Suprapubic skin (tissue), 4 donors: ENCODE measurements around the gene ASB6. TPM values are rescaled to one million over a fixed set of nuclear protein-coding genes. Genes with fewer than 3 reads are reported as not detected.

Experiments used
- DNase-seq, 2 donors: peaks; one replicate each; pipeline ENCODE4 v3.0.0-alpha.2; 2019; ENCODE audit warnings: low spot score in 2 of 2
- H3K27ac ChIP-seq: fragments of 200-600 bp; sonication (generic); one replicate; pipeline ENCODE4 v1.5.1; 2019
- H3K27me3 ChIP-seq: fragments of 200-600 bp; sonication (generic); one replicate; pipeline ENCODE4 v1.5.1; 2019
- H3K36me3 ChIP-seq: fragments of 200-600 bp; sonication (generic); one replicate; pipeline ENCODE4 v1.5.1; 2019
- H3K4me1 ChIP-seq: fragments of 200-600 bp; sonication (generic); one replicate; pipeline ENCODE4 v1.5.1; 2019
- H3K4me3 ChIP-seq: fragments of 200-600 bp; sonication (generic); one replicate; pipeline ENCODE4 v1.5.1; 2019; ENCODE audit warnings: mild to moderate bottlenecking
- H3K9me3 ChIP-seq: fragments of 200-600 bp; sonication (generic); one replicate; pipeline ENCODE4 v1.5.1; 2019
- CTCF ChIP-seq, 2 donors: fragments of 200-600 bp in 1 of 2; fragments of 450-650 bp in 1 of 2; sonication (generic) in 1 of 2; IDR thresholded peaks; one replicate each; pipeline ENCODE4 v1.5.1; 2016 to 2019; ENCODE audit warnings: antibody characterized with exemption in 2 of 2, mild to moderate bottlenecking in 1 of 2, moderate library complexity in 1 of 2
- EP300 ChIP-seq: sonication (generic); formaldehyde crosslinking; IDR thresholded peaks from one replicate; pipeline ENCODE4 v1.6.1; 2017; ENCODE audit warnings: antibody characterized with exemption
- POLR2A ChIP-seq, 2 donors: fragments of 450-650 bp; IDR thresholded peaks; one replicate each; pipeline ENCODE4 v1.6.1; 2017; ENCODE audit warnings: antibody characterized with exemption in 2 of 2, mild to moderate bottlenecking in 2 of 2, moderate library complexity in 2 of 2
- POLR2AphosphoS5 ChIP-seq, 3 donors: sonication (generic); formaldehyde crosslinking; IDR thresholded peaks; one replicate each; pipeline ENCODE4 v1.6.1; 2017; ENCODE audit warnings: antibody characterized with exemption in 3 of 3
- WGBS: methylation state at CpG from one replicate; pipeline ENCODE4 v1.1.5; 2018; 5-methylcytosine and 5-hydroxymethylcytosine counted together
- total RNA-seq, 4 donors: library from RNA; depleted of rRNA; stranded (reverse); fragments of >200 nt; gene quantifications; one replicate each; pipeline ENCODE4 v1.1.0, GENCODE V29; 2016

The ASB6 gene
- total RNA-seq, 4 donors from 2014 or later, result 25.6 to 41.5 (median 37.6) TPM

DNA sequence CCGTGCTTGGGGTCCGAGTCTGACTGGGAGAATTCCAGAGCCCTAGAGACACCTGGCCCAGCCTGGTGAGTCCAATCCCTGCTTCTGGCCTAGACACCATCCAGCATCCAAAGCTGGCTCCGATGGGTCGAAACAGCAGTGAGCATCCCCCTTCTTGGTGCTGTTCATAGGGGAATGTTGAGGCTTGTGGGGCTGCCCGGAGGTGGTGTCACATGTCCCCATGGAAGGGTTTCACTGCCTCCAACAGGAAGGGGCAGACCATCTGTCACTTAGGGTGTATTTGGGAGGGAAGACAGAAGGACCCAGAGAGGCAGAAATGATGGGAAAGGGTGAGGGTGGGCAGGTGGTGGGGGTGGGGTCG, 34.9 kb downstream of the ASB6 start:
- DNase-seq, result no peak
- peaks cover 46% of the 10 kb centered on the region for H3K4me1 ChIP-seq
- TF ChIP-seq POLR2A (IDR thresholded peaks at IDR 0.05) (no peak), EP300 (no peak), POLR2AphosphoS5 (IDR thresholded peaks at IDR 0.05) (no peak), CTCF (IDR thresholded peaks at IDR 0.05) (no peak)
- H3K36me3 ChIP-seq, result no peaks in the 10 kb centered on the region
- H3K27ac ChIP-seq, result peak overlapping the region; percentile 41
- no peaks in the 10 kb centered on the region for H3K27me3 ChIP-seq
- WGBS, result 55% methylated on average over 3 of the region's 6 CpGs
- H3K9me3 ChIP-seq, result no peaks in the 10 kb centered on the region
- no peak overlapping the region for H3K4me3 ChIP-seq

DNA sequence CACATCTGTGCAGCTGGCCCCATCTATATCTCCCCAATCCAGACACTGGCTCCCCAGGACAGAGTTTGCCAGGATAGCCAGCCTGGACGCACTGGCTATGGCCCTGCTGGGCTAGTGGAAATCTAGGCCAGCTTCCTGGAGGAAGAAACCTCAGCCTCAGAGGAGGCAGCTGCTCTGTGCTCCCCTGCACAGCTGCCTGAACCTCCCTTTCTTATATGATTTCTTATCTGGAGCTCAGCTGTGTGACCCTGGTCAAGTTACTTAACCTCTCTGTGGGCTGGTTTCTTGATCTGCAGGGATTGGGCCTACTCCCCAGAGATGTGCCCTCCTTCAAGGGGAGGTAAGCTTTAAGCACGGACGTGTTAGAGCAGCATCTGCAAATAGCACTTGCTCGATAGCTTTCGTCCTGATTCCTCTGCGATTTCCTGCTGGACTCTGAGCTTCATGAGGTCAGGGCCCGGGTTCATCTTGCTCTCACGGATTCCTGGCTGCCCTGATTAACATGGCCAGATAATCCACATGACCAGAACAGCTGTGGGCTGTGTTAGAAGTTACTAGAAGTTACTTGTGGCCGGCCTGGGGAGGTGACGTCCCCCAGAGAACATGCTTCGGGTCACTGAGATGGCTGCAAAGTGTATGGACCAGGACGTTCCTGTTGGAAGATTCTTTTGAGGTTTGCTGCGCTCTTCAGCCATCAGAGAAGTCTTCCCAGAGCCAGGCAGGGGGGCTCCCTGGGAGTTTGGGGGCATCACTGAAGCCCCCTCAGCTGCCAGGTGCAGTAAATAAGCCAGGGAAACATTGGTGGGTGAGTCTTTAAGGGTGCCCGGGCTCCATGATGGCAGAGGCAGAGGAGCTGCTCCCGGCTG, 35.6 kb downstream of the ASB6 start:
- DNase-seq, result no peak
- H3K4me1 ChIP-seq, result peaks cover 42% of the 10 kb centered on the region
- WGBS, result 66% methylated on average over 11 of the region's 15 CpGs

DNA sequence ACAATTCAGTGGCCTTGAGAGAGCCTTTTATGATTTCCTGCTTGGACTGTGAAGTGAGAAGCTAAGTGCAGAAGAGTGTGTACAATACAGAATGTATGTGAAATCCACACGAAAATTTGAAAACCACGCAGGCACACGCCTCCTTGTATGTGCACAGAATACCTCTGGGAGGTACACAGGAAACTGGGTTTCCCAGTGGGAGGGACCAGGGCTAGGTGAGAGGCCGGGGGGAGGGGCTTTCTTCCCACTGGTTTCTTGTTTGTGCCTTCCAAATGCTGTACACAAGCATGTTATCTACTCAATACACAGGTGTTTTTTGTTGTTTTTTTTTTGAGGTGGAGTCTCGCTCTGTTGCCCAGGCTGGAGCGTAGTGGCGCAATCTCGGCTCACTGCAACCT, 37.2 kb downstream of the ASB6 start:
- Histone ChIP-seq H3K4me1 (peaks cover 27% of the 10 kb centered on the region), H3K27ac (no peak overlapping the region), H3K27me3 (no peaks in the 10 kb centered on the region), H3K4me3 (no peak overlapping the region), H3K9me3 (no peaks in the 10 kb centered on the region), H3K36me3 (no peaks in the 10 kb centered on the region)
- 60% methylated on average over 8 of the region's 8 CpGs for WGBS
- TF ChIP-seq EP300, result no peak
- TF ChIP-seq CTCF (IDR thresholded peaks at IDR 0.05), result no peak
- TF ChIP-seq POLR2A (IDR thresholded peaks at IDR 0.05), result no peak
- TF ChIP-seq POLR2AphosphoS5 (IDR thresholded peaks at IDR 0.05), result no peak
- DNase-seq, result no peak

More for the DNA sequence above, 35.6 kb downstream of the ASB6 start:
- H3K36me3 ChIP-seq, result no peaks in the 10 kb centered on the region
- H3K27me3 ChIP-seq, result no peaks in the 10 kb centered on the region
- H3K4me3 ChIP-seq, result no peak overlapping the region
- no peaks in the 10 kb centered on the region for H3K9me3 ChIP-seq
- TF ChIP-seq CTCF (IDR thresholded peaks at IDR 0.05), result no peak
- TF ChIP-seq POLR2A (IDR thresholded peaks at IDR 0.05), result no peak
- TF ChIP-seq EP300, result no peak
- no peak for TF ChIP-seq POLR2AphosphoS5 (IDR thresholded peaks at IDR 0.05)
- H3K27ac ChIP-seq, result peak overlapping the region; percentile 41

GRCh38 chr9:129604056-129604765, 37.7 kb downstream of the ASB6 start:
- H3K4me1 ChIP-seq, result peaks cover 22% of the 10 kb centered on the region
- WGBS, result 81% methylated on average over 9 of the region's 12 CpGs

More at GRCh38 chr9:129604056-129604765, 37.7 kb downstream of the ASB6 start:
- H3K4me3 ChIP-seq, result no peak overlapping the region
- no peaks in the 10 kb centered on the region for H3K36me3 ChIP-seq
- H3K27me3 ChIP-seq, result no peaks in the 10 kb centered on the region
- TF ChIP-seq EP300 (no peak), POLR2A (IDR thresholded peaks at IDR 0.05) (no peak), POLR2AphosphoS5 (IDR thresholded peaks at IDR 0.05) (no peak), CTCF (IDR thresholded peaks at IDR 0.05) (no peak)
- DNase-seq, result no peak
- no peaks in the 10 kb centered on the region for H3K9me3 ChIP-seq
- H3K27ac ChIP-seq, result no peak overlapping the region
